OCI-LY3 (cell line): ENCODE data around the gene ABCC6.

Source experiments
- EZH2phosphoT487 ChIP-seq: fragments of 200-600 bp; shearing (Covaris generic); IDR thresholded peaks from 2 replicates; pipeline ENCODE4 v1.6.1; 2018; ENCODE audit warnings: antibody characterized with exemption, mixed run types, low read depth
- TF ChIP-seq, protein P1 (sequence below): fragments of 200-600, 300-600 bp; sonication (generic); IDR thresholded peaks from 2 replicates; pipeline ENCODE4 v1.5.1; 2014; ENCODE audit warnings: antibody characterized with exemption, low read length, low read depth

DNA sequence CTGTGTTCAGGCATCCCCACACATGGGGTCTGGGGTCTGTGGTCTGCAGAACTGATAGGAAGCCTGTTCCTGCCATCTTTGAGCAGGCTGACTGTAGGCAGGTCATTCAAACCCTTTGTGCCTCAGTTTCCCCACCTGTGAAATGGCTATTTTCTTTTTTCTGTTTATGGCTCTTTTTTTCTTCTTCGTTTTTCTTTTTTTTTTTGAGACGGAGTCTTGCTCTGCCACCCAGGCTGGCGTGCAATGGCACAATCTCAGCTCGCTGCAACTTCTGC is 72.5 kb downstream of the ABCC6 start:
- TF ChIP-seq, protein P1, sequence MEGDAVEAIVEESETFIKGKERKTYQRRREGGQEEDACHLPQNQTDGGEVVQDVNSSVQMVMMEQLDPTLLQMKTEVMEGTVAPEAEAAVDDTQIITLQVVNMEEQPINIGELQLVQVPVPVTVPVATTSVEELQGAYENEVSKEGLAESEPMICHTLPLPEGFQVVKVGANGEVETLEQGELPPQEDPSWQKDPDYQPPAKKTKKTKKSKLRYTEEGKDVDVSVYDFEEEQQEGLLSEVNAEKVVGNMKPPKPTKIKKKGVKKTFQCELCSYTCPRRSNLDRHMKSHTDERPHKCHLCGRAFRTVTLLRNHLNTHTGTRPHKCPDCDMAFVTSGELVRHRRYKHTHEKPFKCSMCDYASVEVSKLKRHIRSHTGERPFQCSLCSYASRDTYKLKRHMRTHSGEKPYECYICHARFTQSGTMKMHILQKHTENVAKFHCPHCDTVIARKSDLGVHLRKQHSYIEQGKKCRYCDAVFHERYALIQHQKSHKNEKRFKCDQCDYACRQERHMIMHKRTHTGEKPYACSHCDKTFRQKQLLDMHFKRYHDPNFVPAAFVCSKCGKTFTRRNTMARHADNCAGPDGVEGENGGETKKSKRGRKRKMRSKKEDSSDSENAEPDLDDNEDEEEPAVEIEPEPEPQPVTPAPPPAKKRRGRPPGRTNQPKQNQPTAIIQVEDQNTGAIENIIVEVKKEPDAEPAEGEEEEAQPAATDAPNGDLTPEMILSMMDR = no peak
- TF ChIP-seq EZH2phosphoT487 = no peak
